GM21717 (cell line): ENCODE results near the gene PLCB2.

Experiments
- ATAC-seq: cut with Tn5 transposase; IDR thresholded peaks from one replicate; pipeline ENCODE4 v1.9.1; 2021; ENCODE audit warnings: mild to moderate bottlenecking, moderate library complexity; ENCODE audit not compliant: unreplicated experiment

Gene PLCB2

DNA sequence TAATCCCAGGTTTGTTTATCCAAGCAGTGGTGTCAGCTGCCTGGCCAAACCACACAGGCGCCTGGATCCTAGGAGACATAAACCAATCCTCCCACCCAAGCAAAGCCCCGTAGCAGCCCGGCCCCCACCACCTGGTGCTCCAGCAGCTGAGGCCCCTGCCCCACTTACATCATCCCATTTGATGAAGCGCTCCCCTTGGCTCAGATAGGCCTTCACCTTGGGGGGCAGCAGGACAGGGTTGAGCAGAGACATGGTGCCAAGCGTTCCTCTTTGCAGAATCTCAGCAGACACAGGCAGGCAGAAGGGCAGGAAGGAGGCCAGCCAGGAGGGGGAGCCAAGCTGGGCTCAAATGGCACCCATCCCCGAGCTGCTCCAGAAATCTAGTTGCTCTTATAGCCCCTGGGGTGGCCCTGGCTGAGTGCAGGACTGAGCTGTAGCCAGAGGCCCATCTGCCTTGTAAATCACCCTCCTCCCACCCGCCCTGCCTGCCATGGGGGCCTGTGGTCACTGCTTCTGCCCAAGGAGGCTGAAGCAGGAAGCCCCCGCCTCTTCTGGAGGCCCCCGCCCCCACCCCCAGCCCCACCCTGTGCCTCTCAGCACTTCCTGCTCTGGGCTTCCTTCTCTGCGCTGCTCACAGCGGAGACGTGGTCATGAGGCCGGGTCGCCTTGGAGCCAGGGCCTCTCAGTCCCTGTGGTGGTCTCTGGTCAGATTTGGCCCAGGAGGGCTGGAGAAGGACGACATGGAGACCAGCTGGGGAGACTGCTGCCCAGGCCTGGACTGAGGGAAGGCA, at the start of gene PLCB2:
Gene PLCB2 (minus strand): TSS at position 515 of the 791 bp plus-strand sequence. CDS start 263 bp downstream, at position 252.
- peak; percentile 58 for ATAC-seq

DNA sequence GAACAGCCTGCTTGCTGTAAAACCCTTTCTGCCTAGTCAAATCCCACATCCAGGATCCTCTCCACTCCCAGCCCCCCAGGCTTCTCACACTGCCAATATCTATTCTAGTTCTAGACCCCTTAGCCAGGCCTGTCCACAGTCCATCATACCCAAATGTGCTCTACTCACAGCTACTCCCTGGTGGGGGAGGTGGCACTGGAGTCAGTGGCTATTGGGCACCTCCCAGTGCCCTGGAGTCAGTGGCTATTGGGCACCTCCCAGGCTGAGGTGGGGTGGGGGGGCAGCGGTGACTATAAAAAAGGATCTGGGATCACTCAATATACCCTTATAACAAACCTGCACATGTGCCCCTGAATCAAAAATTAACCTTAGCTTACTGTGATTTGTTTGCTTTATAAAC, 49.5 kb upstream of the PLCB2 start:
- ATAC-seq = no peak

GRCh38 chr15:40355976-40356585, 48.3 kb upstream of the PLCB2 start:
- ATAC-seq = no peak

DNA sequence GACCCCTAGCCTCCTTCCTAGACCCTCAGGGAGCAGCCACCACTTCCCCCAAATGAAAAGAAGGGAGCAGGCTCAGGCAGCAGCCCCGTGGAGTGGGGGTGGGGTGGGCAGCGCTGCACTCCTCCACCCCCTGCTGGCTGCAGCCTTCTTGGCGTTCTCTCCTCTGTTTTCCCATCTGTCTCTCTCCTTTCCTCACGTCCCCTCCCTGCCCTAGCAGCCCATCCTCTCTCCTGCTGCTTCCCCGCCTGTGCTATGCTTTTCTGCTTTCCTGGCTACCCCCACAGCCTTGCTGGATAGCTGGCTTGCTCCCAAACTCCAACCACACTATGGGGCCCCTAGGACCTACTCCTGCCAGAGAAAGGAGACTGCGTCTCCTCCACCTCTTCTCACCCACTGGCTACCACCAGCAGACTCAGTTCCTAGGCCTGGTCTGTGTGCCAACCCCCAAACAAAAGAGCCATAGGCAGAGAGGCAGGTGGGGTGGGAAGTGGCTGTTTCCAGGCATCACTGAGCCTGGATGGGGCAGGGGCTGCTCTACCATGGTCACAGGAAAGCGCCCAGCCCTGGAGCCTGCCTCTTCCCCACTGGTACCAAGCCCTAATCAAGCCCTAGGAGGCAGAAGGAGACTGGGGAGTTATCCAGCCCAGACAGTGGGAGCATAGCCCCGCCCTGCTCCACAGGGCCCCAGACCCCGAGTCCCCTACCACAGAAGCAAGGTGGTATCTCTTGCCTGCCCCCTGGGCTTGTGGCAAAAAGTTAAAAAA, 46.9 kb upstream of the PLCB2 start:
- no peak for ATAC-seq

- no peak for ATAC-seq
These were observed 46.0 kb upstream of the PLCB2 start for GRCh38 chr15:40353697-40354096.

DNA sequence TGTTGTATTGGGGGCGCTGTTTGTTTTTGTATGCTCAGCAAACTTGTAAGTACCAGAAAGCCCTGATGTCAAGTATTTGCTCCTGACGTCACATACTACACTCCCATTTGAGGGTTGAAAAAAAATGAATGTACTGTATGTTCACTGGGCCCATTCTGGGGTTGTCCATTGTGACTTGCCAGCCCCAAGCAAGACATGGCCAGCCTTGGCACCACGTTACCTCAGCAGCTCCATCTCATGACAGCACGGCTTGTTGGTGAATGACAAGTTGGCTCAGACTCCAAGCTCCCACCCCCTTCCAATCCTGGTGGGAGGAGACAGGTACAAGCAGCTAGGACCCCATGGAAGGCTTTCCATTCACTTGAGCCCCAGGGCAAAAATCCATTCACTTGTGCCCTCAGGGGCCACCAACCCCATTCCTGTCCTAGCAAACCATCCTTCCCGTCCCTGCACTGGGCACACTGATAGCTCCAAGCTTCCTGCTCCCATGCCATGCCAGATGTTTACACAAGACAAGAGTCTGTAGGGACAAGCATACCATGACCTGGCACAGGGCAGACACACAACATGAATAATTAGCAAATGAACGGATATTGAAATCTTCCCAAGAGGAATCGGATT, 44.7 kb upstream of the PLCB2 start:
- ATAC-seq = no peak

GRCh38 chr15:40349163-40349562, 41.4 kb upstream of the PLCB2 start:
- ATAC-seq = no peak

GRCh38 chr15:40348474-40348870, 40.7 kb upstream of the PLCB2 start:
- ATAC-seq = no peak

DNA sequence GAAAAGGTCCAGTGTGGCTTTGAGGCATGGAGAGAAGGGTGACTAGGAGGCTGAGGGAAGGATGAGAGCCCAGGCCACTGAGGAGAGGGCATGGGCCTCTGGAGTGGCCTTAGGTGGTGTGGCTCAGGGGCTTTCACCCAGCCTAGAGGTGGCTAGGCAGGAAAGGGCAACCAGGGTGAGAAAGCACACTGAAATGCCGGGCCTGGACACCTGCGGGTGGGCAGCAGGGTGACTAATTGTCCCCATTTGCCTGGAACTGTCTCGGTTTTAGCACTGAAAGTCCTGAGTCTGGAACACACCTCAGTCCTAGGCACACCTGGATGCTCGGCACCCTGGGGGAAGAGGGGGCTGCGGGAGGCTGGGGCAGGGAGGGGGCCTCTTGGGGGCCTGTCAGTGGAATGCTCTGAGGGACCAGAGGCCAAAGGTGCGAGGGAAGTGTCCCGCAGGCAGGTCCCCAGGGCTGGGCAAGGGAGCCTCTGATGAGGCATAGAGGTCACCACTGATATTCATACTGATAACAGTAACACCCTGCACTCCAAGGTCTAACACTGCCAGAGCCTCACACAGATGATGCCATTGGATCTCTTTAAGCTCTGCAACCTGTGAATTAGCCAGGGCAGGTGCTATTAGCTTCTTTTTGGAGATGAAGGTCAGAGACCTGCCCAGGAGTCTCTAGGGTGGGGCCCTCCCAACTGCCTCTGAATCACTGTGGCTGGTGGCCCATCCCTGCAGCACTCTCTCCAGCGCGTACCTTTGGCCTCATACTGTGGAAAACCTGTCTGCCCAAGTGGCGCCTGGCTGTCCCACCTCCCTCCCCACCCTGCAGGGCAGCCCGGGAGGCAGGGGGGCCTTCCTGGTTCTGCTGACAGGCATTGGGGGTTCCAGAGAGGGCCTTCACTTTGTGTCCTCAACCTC, 40.1 kb upstream of the PLCB2 start:
- ATAC-seq = no peak

DNA sequence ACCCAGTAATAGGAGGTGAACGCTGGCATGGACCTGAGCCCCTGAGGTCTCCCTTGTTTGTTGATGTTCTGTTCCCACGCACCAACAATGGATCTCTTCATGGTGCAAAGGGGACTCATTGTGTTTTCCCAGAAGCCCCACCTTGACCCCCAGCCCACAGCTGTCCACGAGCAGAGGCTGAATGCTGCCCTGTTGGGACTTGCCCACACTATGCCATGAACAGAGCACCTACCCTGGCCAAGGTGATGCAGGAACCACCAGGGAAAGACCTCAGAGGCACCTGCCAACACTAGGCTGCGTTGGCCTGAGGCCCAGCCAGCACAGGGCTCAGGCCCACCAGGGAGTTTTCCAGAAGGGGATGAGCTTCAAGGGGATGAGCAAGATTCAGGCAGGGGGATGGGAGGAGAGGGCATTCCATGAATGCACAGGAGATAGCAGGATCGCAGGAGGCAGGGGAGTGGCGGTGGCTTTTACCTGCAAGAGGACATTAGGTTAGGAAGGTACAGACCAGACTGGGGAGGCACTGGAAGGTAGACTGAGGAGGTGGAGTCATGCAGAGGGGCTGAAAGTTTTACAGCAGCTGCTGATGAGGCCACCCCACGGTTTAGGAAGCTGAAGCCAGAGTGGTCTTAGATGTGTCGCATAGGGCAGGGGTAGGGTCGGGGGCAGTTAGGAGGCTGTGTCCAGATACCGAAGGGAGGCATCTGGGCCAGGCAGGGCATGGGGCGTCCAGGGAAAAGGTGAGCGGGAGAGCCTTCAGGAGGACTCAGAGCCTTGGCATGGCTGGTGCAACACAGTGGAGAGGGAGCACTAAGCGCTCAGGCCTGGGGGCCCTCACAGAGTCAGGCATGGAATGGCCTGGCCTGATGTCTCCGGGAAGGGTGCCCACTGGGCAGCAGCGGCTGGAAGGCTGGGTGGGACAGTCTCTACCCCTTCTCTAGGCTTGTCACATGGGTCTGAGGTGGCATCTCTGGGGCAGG, 39.1 kb upstream of the PLCB2 start:
- ATAC-seq = no peak

DNA sequence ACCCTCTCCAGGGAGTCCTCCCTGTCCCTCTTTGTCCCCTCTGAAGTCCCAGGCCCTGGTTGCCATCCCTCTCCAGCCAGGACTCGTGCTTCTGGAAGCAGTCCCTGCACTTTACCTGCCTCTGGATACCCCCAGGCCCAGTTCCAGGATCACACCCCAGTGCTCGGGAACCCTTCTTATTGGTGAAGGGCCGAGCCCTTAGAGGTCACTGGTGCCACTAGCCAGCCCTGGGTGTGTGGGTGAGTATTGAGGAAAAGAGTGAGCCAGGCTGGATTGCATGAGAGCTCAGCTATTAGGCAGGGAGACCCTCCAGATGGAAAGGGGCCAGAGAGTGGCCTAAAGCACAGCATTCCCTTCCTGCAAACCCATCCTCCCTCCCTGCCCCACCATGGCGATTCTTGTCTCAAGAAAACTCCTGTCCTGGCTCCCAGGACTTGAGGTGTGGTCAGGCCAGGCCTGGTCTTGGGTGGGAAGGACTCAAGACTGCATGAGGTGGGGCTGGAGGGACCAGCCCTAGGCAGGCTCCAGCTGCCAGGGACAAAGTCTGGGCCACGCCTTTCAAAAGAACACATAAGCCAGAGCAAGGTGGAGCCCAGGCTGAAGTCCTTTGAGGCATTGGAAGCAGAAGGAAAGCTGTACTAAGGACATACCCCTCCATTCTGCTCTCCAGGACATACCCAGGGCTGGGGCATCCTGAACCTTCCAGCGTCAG, 38.3 kb upstream of the PLCB2 start:
- ATAC-seq = no peak

DNA sequence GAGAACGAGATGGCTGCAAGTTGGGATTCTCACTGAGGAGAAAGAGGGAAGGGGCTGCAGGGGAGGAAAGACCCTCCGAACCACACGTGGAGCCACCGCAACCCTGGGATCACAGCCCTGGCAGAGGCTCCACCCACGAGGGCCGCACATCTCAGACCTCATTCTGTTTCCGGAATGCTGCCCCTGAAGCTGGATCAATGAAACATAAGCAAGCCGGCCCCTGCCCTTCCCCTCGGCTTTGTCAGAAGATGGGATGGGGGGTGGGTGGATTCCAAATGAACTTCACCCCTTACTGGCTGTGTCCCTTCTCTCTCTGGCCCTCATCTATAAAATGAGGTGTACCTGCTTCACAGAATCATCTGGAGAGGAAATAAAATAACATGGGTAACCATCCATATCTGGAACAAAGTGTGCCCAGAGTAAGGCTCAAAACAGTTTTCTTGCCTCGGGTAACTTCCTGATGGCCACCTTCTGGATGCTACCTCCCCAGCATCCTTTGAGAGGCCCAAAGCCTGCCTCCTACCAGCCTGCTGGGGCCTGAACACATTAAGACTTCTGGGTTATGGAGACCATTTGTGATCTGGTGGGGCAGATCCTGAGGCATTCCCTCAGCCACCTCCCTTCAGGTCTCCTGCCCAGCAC, 37.6 kb upstream of the PLCB2 start:
- ATAC-seq = no peak

- ATAC-seq = no peak
These were observed 36.9 kb upstream of the PLCB2 start for GRCh38 chr15:40344631-40345120.

DNA sequence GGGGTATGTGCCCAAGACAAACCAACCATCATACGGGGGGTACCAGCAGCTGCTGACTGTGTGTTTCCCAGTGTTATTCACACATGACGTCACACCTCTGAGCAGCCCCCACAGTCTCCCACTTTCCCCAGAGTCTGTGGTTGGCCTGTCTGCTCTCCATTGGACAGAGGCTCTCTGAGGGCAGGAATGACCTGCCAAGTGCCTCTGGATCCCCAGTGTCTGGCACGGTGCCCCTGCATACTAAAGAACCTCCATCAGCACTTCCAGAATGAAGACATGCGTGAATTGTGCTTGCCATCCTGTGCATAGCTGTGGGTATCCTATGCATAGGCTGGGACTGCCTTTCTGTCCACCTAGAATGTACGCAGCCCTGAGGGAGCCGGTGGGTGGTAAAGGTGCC, 36.5 kb upstream of the PLCB2 start:
- ATAC-seq = no peak

GRCh38 chr15:40343512-40343911, 35.8 kb upstream of the PLCB2 start:
- ATAC-seq = no peak

DNA sequence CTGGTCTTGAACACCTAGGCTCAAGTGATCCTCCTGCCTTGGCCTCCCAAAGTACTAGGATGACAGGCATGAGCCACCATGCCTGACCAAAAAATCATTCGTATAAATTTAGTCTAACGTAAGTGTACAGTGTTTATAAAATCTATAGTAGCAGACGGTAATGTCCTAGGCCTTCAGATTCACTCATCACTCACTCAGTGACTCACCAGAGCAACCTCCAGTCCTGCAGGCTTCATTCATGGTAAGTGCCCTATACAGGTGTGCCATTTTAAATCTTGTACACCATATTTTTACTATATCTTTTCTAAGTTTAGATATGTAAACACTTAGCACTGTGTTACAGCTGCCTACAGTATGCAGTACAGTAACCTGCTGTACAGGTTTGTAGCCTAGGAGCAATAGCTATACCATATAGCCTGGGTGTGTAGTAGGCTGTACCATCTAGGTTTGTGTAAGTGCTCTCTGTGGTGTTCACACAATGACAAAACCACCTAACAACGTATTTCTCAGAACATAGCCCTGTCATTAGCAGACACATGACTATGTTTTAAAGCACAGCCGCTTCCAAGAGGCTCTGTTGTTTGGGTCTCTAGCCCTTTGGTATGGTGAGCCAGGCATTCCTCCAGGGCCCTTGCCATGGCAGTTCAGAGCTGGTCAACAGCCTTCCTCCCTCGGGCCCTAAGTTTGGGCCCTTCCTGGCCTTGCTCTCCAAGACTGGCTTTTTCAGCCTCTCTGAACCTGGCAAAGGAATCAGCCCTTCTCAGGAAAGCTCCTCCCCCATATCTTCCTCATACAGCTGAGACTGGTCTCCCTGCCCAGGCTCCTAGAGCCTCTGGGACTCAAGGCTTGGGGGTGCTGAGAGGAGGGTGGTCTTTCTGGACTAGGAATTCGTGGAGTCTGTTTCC, 34.9 kb upstream of the PLCB2 start:
- ATAC-seq = no peak
